NCI-H2196 treated with DMSO at 0.1 percent for 48 hours (cell line): Measurements from ENCODE around the gene RAPH1.
"Not testable (repeated sequence)": the region's sequence is repeated elsewhere in the genome, so short reads cannot be mapped to it uniquely, and the experiment has no call there.

Source experiments
- DNase-seq: peaks from one replicate; lab custom pipeline; 2025; ENCODE audit not compliant: unreplicated experiment; lab: John Stamatoyannopoulos, UW

RAPH1 gene

DNA sequence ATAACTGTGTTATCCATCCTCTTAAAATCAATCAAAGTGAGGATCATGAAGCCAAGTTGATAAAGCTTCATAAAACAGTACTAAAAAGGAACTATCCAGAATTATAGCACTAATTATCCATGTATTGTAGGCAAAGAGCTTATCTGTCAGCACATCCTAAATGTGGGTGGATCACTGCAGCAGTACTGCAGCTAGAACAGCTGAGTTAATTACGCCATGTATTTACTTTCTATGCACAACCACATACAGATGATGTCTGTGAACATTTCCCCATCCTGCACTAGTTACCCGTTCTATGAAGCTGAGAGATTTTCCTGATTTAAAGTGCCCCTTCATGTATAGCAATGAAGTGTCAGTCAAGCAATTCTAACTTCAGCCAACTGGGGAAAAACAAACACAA lies 96.6 kb downstream of the RAPH1 start:
- no peak for DNase-seq

DNA sequence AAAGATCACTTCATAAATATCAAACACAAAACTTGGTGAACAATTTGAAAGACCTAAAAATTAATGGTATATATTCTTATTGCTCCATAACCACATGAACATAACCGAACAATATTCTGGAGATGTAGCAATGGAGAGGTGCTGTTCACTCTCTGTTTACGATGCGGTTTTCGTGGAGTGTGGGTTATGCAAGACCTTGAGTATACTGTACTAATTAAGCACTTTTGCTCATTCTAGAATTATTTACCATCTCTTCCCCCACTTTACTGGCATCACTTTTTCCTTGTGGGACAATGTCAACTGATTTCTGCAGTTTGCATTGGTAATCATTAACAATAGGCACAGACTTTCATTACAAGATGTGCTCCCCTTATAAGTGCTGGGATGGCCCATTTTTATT lies 97.6 kb downstream of the RAPH1 start:
- no peak for DNase-seq

DNA sequence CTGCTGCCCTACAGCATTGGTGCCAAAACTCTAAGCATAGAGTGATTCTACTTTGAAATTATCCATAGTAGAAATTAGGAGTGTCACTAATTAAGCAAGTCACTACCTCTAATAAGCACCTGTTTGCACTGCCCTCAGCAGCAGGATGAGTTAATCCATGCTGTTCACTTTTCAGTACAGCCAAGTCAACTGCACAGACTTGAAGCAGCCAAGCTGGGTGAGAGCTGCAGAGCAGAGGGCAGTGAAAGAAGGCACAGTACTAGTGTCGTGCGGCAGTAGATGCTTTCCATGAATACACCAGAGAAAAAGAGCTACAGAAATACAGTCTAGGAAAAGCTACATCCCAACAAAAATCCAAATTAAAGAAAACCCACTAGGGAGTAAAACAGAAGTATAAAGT lies 98.6 kb downstream of the RAPH1 start:
- DNase-seq: no peak

DNA sequence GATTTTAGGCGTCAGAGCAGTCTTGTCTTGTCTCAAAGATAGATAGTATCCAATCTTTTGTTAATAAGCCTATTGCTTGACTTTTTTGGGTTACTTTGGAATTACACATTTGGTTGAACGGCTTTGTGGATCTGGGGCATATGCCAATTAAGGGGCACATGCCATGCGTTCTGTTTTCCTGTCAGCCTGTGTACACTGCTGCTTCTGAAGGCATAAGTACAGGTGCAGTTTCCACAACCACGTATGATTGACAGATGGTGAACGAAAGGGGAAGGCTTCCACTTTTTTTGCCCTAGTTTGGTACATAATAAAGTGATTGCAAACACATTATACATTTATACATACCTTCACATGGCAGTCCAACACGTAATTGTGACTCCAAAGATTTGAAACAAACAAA lies 102.3 kb downstream of the RAPH1 start:
- DNase-seq: no peak

DNA sequence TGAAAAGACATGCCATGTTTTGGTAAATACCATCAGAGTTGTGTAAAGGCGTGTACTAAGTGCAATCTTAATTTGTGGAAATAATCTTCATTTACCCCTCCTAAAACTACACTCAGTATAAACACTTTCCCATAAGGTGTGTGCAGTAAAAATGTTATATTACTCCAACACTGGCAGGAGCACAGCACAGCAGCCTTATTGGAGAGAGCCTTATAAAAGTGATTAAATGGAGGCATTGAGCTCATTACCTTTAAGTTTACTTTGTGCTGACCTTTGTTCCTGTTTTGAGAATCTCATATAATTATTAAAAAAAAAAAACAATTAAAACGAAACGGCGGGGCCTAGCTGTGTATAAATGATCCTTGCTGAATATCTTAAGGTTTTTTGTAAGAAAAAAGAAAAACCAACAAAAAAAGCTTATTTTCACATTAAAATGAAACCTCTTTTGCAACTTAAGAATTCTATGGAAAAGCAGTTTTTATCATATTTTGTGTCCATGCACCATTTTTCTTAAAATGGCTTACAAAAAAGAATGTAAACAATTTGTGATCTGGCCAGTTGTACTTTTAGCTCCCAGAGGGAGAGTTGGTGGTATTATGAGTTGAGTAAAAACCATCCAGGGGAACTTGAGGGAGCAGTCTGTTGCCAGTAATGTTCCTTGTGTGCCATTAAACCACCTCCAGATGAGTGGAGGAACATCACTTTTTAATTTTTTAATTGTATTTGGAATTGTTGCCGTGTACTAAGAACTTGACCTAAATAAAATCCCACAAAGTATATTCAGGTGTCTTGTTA lies 103.5 kb downstream of the RAPH1 start:
- no peak for DNase-seq

DNA sequence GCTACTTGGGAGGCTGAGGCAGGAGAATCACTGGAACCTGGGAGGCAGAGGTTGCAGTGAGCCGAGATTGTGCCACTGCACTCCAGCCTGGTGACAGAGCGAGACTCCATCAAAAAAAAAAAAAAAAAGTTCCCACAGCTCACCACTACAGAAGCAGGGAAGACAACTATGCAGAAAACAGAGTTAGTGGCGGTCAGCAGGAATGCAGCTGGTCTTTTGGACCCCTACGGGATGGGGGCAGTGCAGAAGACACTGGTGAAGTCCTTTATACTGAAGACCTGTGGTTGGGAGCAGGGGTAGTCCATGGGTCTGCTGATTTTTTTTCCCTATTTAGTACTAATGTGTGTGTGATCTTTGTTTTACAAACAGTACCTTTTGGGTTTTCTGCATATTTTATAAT lies 105.5 kb downstream of the RAPH1 start:
- DNase-seq: not testable (repeated sequence)

DNA sequence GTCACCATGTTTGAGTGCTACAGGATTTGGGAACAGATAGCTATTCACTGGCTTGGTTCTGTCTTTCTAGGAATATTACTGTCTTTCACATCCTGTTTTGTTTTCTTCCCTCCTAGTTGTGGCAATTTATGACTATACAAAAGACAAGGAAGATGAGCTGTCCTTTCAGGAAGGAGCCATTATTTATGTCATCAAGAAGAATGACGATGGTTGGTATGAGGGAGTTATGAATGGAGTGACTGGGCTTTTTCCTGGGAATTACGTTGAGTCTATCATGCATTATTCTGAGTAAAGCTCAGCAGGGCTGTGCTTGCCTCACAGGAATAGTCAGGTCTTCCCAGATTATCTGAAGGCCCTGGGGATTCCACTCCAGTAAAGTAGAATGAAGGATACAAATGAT lies 108.0 kb downstream of the RAPH1 start:
- no peak for DNase-seq

DNA sequence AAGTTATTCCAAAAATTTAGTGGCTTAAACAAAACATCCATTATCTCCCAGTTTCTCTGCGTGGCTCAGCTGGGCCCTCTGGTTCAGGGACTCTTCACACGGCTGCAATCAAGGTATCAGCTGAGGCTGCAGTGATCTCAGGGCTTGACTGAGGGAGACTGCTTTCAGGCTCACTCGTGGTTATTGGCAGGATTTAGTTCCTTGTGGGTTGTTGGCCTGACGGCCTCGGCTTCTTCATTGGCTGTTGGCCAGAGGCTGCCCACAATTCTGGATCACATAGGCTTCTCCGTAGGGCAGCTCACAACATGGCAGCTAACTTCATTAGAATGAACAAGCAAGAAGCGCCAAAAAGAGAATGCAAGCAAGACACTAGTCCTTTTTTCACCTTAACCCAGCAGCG lies 116.8 kb downstream of the RAPH1 start:
- DNase-seq: no peak

DNA sequence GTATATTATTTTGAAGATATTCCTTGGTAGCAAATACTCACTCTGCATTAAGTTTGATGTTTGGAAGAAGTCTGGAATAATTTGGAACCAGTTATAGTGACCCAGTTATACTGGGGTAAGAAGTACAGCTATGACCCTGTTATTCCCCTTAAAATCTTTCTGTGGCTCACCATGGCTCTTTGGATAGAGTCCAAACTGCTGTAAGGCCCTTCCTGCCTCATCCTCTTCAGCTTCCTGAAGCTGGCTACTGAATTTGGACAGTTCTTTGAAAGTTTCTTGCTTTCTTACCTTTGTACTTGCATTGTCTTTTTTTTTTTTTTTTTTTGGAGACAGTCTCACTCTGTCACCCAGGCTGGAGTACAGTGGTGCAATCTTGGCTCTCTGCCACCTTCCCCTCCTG lies 121.3 kb downstream of the RAPH1 start:
- no peak for DNase-seq

DNA sequence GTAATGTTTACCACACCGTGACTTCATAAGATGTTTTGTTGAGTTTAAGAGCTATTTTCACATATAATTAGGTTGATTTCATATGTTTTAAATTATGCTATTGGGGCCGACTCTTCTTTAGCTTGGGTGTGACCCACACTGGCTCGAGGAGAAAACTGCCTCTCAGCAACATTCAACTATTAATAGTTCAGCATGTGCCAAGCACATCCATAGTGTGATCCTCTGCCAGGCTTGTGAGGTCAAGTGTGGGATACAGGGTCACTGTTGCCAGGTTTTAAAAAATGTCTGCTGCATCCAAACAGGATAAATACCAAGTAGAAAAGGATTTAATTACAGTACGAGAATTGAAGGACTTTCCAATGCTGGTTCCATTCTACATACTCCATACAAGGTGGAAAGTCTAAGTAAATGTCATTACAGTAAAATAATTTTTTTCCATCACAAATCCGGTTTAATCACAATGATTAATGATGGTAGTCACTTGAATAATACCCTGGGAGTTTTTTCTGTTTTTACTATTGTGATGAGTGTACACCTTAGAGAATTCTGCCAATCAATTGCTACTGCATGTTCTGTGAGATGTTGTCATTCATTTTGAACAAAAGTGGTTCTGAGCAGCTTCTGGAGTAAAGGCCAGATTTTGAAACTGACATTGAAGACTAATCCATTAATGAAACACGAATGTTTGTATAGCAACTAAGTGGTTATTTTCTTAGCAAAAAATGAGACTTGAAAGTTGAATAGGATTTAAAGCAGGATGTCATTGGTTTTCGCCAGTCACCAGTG lies 122.4 kb downstream of the RAPH1 start:
- no peak for DNase-seq

DNA sequence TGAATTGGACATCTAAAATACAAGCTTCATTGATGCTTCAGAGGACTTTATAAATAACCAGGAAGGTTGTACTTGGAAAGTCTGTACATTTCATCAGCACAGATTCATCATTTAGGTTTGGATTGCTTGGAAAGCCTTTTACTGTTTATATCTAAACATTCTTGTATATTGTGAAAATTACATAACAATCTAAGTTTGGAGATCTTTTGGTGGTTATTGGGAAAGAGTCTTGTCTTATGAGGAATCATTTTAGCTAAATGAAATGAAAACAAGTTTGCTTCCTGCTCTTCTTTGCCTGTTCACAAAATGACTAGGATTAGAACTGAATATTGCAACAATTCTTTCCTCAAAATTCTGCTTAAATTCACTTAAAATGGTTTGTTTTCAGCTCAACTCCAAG lies 127.6 kb downstream of the RAPH1 start:
- DNase-seq: no peak

DNA sequence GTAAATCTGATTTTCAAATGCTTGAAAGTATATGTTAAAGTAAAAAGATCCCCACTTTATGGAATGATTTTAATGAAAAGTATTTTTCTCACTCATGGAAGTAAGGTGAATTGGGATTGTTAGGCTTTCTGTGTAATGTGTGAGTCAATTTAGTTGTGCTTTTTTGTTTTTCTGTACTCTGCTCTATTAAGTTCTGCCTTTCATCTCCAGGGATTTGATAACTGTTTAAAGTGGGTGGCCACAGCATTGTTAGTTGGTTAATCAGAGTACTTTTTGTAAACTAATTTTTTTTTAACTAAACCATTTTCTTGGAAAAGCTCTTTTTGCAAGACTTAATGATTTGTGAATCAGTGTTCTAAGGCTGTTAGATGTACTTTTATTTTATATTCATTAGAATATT lies 130.1 kb downstream of the RAPH1 start:
- no peak for DNase-seq

DNA sequence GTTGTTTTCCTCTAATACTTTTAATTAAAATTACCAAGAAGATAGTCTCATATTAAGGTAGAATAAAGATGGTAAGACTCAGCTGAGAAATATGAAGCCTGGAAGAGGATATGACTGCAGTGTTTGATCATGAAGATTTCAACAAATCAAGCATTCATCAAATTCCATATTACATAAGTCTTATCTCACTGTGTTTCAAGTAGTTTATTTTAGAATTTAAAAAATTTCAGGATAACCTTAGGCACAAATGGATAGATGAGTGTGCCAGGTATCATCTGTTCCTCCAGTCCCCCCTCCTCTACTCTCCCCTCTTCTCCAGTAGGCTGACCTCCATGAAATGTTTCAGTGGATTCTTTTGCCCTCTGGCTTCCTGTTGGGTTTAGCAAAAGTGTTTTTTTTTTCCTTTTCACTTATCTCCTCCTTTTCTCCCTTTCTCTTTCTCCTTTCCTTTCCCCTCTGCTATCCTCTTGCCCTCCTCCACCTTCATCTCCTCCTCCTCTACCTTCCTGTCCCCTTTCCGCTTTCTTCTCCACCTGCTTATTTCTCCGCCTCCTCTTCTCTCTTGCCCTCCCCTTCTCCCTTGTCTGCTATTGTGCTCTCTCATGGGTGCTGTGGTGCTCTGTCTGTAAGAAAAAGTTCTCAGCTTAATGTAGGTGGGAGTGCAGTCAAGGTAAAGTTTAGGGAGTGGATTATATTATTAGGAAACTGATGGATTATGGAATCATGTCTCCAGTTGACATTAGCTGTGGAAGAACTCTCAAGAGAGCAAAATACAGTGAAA lies 134.1 kb downstream of the RAPH1 start:
- no peak for DNase-seq

DNA sequence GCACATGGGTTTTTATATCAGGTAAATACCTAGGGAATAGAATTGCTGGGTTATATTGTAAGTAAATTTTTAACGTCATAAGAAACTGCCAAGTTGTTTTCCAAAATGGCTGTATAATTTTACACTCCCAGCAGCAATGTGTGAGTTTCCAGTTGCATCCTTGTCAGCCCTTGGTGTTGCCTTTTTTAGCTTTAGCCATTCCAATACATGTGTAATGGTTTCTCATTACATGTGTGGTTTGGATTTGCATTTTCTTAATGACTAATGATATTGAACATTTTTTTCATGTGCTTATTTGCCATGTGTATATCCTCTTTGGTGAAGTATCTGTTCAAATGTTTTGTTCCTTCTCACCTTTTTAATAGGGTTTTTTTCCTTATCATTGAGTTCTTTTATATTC lies 136.1 kb downstream of the RAPH1 start:
- no peak for DNase-seq

DNA sequence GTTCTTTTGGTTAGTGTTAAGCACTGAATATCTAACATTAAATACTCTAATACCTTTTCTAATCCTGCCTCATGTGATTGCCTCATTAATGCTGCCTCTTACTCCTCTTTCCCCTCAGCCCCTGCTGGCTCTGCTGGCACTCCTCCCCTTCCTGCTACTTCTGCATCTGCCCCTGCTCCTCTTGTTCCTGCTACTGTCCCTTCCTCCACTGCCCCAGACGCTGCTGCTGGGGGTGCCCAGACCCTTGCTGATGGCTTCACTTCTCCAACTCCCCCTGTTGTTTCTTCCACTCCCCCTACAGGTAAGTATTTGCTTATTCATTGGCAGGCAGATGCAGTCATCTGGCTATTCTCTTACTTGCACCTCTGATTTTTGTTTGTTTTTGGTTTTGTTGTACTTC lies 138.4 kb downstream of the RAPH1 start:
- DNase-seq: no peak

DNA sequence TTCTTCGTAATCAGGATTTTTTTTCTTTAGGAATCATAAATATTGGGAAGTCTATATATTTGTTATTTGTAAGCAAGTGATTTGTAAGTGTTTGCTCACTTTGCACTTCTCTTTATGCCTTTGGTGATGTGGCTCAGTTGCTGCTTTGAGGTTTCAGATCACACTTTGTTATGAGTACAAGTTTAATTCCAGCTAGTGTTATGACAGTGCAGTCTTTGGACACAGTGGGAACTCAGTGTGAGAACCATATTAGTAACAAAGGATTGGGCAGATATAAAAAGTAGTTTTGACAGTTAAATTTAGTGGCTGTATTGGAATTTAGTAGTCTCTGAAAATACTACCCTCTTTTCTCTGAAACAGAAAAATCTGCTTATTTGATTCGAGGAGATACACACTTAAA lies 139.2 kb downstream of the RAPH1 start:
- no peak for DNase-seq

DNA sequence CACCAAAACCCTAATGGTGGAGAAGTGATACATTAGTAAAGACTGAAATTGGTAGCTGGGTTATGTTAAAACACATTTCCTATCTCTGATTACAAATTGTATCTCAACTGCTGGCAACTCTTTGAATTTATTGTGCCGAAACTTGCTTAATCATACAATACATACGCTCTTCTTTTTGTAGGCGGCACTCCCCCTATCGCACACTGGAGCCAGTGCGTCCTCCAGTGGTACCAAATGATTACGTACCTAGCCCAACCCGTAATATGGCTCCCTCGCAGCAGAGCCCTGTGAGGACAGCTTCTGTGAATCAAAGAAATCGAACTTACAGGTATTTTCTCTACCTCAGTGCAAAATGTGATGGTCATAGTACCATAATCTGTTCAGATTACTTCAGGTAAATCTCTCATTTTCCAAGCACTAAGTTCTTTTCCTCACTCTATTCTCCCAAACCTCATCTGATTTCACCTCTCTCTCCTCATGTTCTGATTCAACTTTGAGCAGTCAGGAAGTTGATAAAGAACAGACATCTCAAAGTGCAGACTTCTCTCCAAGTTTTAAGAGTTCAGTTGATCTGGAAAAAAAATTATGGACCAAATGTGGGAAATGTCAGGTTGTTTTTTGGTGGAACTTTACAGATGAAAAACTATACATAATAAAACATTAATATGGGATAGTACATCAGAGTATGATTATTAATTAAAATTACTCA lies 140.4 kb downstream of the RAPH1 start:
- DNase-seq: no peak

DNA sequence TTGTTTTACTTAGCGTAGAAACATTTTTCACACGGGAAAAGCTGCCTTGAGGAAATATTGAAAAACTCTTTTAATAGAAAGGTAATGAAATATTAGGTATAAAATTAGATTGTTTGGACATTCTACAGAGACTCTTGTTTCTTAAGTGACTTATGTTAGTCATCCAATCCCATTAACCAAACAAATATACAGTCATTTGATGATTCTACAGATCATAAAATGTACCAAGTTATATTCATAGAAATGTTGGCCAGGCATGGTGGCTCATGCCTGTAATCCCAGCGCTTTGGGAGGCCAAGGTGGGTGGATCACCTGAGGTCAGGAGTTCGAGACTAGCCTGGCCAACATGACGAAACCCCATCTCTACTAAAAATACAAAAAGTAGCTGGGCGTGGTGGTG lies 146.9 kb downstream of the RAPH1 start:
- DNase-seq: not testable (repeated sequence)

DNA sequence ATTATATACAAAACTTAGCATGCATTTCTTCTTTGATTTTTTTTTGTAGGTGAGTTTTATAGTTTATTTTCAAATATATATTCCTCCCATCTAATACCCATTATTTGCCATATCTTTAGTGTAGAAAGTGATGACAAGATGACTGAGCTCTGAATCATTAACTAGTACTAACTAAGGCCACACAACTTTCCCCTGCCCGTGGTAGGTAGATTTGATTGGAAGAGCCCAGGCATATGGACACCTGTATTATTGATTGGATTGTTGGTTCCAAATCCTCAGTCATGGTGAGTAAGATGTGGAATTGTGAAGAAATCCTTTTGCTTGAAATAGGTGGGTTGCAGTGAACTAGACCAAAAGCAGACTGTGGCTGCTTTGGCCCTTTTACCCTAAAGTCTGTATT lies 152.1 kb downstream of the RAPH1 start:
- DNase-seq: no peak

DNA sequence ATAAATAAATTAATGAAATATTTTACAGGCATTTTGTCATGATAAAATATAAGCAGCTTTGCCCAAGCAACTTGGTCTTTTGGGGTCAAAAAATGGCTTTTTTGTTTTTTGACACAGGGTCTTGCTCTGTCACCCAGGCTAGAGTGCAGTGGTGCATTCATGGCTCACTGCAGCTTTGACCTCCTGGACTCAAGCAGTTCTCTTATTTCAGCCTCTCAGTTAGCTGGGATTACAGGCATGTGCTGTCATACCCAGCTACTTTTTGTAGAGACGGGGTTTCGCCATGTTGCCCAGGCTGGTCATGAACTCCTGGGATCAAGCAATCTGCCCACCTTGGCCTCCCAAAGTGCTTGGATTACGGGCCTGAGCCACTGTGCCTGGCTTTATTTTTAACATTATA lies 155.9 kb downstream of the RAPH1 start:
- no peak for DNase-seq

DNA sequence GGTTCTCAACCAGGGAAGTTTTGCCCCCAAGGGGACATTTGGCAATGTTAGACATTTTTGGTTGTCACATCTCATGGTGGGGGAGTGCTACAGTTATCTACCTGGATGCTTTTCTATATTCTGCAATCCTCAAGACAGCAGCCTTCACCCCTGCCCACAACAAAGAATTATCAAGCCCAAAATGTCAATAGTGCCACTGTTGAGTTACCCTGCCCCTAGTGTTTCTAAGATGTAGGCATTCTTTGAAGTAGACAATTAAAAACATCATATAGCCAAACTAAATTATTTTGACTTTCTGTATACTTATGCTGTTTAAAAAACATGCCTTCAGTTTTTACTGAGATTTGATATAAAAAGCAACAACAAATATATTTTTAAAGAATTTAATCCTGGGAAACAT lies 158.9 kb downstream of the RAPH1 start:
- DNase-seq: no peak
